Measurements from ENCODE around the gene EYA2. TPM values are rescaled to one million over a fixed set of nuclear protein-coding genes. Genes with fewer than 3 reads are reported as not detected.

Gene EYA2
- polyA plus RNA-seq, 1 experiment, result 4.0 TPM

- Histone ChIP-seq H3K27me3 (ENCODE audit: control insufficient read depth, insufficient read depth, low read length) (no peaks in the 10 kb centered on the region), H3K27ac (ENCODE audit: low read depth, low read length) (no peak overlapping the region), H3K9me3 (ENCODE audit: control insufficient read depth, insufficient read depth, low read length) (no peaks in the 10 kb centered on the region), H3K4me3 (ENCODE audit: low read depth, low read length) (no peak overlapping the region)
- POLR2A ChIA-PET, result no interaction called here
- no peak for DNase-seq (ENCODE audit: low read depth, low spot score)
- TF ChIP-seq, protein P1, sequence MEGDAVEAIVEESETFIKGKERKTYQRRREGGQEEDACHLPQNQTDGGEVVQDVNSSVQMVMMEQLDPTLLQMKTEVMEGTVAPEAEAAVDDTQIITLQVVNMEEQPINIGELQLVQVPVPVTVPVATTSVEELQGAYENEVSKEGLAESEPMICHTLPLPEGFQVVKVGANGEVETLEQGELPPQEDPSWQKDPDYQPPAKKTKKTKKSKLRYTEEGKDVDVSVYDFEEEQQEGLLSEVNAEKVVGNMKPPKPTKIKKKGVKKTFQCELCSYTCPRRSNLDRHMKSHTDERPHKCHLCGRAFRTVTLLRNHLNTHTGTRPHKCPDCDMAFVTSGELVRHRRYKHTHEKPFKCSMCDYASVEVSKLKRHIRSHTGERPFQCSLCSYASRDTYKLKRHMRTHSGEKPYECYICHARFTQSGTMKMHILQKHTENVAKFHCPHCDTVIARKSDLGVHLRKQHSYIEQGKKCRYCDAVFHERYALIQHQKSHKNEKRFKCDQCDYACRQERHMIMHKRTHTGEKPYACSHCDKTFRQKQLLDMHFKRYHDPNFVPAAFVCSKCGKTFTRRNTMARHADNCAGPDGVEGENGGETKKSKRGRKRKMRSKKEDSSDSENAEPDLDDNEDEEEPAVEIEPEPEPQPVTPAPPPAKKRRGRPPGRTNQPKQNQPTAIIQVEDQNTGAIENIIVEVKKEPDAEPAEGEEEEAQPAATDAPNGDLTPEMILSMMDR (IDR thresholded peaks at IDR 0.05; ENCODE audit: low read depth, low read length), result no peak
- CTCF ChIA-PET, result interaction anchor here (1.1 kb wide), 1 partner anchor 439 kb away, joined by 3 read pairs; no protein-coding TSS in a partner anchor
These were observed 50.8 kb downstream of the EYA2 start for GRCh38 chr20:46945465-46945864.

DNA sequence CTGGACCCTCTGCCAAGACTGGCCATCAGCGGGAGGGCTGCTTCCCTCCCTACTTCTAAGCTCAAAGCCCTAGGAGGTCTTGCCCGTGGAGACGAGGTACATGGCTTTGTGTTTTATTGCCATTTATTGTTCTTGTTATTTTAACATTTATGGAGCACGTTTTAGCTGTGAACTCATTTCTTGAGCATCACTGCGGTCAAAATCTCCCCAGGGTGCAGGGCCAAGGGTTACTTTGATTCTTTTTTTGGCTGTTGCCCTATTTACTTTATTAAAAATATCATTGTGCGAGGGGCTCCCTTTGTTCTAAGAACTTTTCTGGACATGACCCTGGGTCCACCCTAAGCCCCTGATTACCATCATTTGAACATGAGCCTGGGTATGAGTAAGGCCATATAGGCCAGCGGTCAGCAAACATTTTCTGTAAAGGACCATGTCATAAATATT lies 51.6 kb downstream of the EYA2 start:
- no peak for DNase-seq (ENCODE audit: low read depth, low spot score)
- no peaks in the 10 kb centered on the region for H3K9me3 ChIP-seq (ENCODE audit: control insufficient read depth, insufficient read depth, low read length)
- ChIA-PET POLR2A (no interaction called here), CTCF (no interaction called here)
- no peak overlapping the region for H3K4me3 ChIP-seq (ENCODE audit: low read depth, low read length)
- TF ChIP-seq, protein P1 (IDR thresholded peaks at IDR 0.05; ENCODE audit: low read depth, low read length), result no peak
- no peak overlapping the region for H3K27ac ChIP-seq (ENCODE audit: low read depth, low read length)
- H3K27me3 ChIP-seq (ENCODE audit: control insufficient read depth, insufficient read depth, low read length), result no peaks in the 10 kb centered on the region

DNA sequence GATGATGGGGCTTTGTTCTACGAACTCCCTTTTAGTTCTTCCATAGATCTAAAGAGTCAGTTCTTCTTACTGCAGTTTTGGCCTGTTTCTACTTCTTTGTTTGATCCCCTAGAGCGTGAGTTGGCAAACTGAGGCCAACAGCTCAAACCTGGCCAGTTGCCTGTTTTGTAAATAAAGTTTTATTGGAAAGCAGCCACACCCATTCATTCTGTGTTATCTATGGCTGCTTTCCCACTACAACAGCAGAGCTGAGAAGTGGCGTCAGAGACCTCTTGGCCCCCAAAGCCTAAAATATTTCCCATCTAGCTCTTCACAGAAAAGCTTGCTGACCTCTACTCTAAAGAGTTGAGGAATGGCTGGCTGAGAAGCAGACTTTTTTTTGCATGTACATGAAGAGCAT lies 52.2 kb downstream of the EYA2 start:
- POLR2A ChIA-PET, result interaction anchor here (0.7 kb wide), 1 partner anchor 25 kb away, joined by 5 read pairs; no protein-coding TSS in a partner anchor
- Histone ChIP-seq H3K9me3 (ENCODE audit: control insufficient read depth, insufficient read depth, low read length) (no peaks in the 10 kb centered on the region), H3K4me3 (ENCODE audit: low read depth, low read length) (no peak overlapping the region), H3K27me3 (ENCODE audit: control insufficient read depth, insufficient read depth, low read length) (no peaks in the 10 kb centered on the region), H3K27ac (ENCODE audit: low read depth, low read length) (no peak overlapping the region)
- DNase-seq (ENCODE audit: low read depth, low spot score), result no peak
- CTCF ChIA-PET, result no interaction called here
- TF ChIP-seq, protein P1 (IDR thresholded peaks at IDR 0.05; ENCODE audit: low read depth, low read length), result no peak

- DNase-seq (ENCODE audit: low read depth, low spot score), result no peak
- CTCF ChIA-PET, result interaction anchor here (0.7 to 1.4 kb wide), 2 partner anchors 8 to 20 kb away, joined by 3 read pairs; no protein-coding TSS in a partner anchor
- POLR2A ChIA-PET, result no interaction called here
- Histone ChIP-seq H3K4me3 (ENCODE audit: low read depth, low read length) (no peak overlapping the region), H3K9me3 (ENCODE audit: control insufficient read depth, insufficient read depth, low read length) (no peaks in the 10 kb centered on the region; the same call in 1 of the 2 replicates), H3K27ac (ENCODE audit: low read depth, low read length) (no peak overlapping the region), H3K27me3 (ENCODE audit: control insufficient read depth, insufficient read depth, low read length) (no peaks in the 10 kb centered on the region)
- TF ChIP-seq, protein P1 (IDR thresholded peaks at IDR 0.05; ENCODE audit: low read depth, low read length), result no peak
These were observed 53.4 kb downstream of the EYA2 start for GRCh38 chr20:46948081-46948480.

- ChIA-PET CTCF (interaction anchor here (0.9 kb wide), 1 partner anchor 199 kb away, joined by 3 read pairs; no protein-coding TSS in a partner anchor), POLR2A (no interaction called here)
- Histone ChIP-seq H3K9me3 (ENCODE audit: control insufficient read depth, insufficient read depth, low read length) (peaks cover 3% of the 10 kb centered on the region), H3K27ac (ENCODE audit: low read depth, low read length) (no peak overlapping the region), H3K27me3 (ENCODE audit: control insufficient read depth, insufficient read depth, low read length) (no peaks in the 10 kb centered on the region), H3K4me3 (ENCODE audit: low read depth, low read length) (no peak overlapping the region)
- no peak for DNase-seq (ENCODE audit: low read depth, low spot score)
- TF ChIP-seq, protein P1 (IDR thresholded peaks at IDR 0.05; ENCODE audit: low read depth, low read length), result no peak
These were observed 56.8 kb downstream of the EYA2 start for GRCh38 chr20:46951405-46951804.
